DND-41 (cell line): ENCODE results near the gene SH3RF3.

Source experiments
- ATAC-seq: fragments of 200-7000 bp; cut with Tn5 transposase; 3 replicates; pipeline ENCODE4 v1.9.1; 2021; ENCODE audit warnings: low read depth; ENCODE audit not compliant: insufficient read depth
- DNase-seq: peaks from one replicate; pipeline ENCODE4 v3.0.0-alpha.2; 2020
- H2AFZ ChIP-seq: 2 replicates; pipeline ENCODE4 v1.6.0; 2012; ENCODE audit warnings: low read depth, low read length
- H3K27ac ChIP-seq: 2 replicates; pipeline ENCODE4 v1.5.1; 2012; ENCODE audit warnings: low read length, inconsistent platforms
- H3K27me3 ChIP-seq: fragments of 200-600 bp; sonication (generic); 2 replicates; pipeline ENCODE4 v1.6.0; 2012; ENCODE audit warnings: low read length, mild to moderate bottlenecking, inconsistent platforms; ENCODE audit not compliant: insufficient read depth, poor library complexity
- H3K36me3 ChIP-seq: 2 replicates; pipeline ENCODE4 v1.5.1; 2012; ENCODE audit warnings: low read length, inconsistent platforms; ENCODE audit not compliant: insufficient read depth
- H3K4me1 ChIP-seq: 2 replicates; pipeline ENCODE4 v1.5.1; 2012; ENCODE audit warnings: mild to moderate bottlenecking, low read length; ENCODE audit not compliant: insufficient read depth
- H3K4me2 ChIP-seq: 2 replicates; pipeline ENCODE4 v1.6.0; 2012; ENCODE audit warnings: mild to moderate bottlenecking, moderate library complexity, low read length, inconsistent platforms; ENCODE audit not compliant: insufficient read depth
- H3K4me3 ChIP-seq, 2 experiments: fragments of 200-600 bp in 1 of 2; shearing (Covaris generic) in 1 of 2; 2 replicates each; pipeline ENCODE4 v1.5.1; 2012 to 2016; ENCODE audit warnings: inconsistent platforms in 2 of 2, low read length in 2 of 2, mild to moderate bottlenecking in 2 of 2, low read depth in 1 of 2, moderate library complexity in 1 of 2
- H3K79me2 ChIP-seq: 2 replicates; pipeline ENCODE4 v1.6.0; 2012; ENCODE audit warnings: low read length, inconsistent platforms; ENCODE audit not compliant: insufficient read depth
- H3K9ac ChIP-seq: 2 replicates; pipeline ENCODE4 v1.6.0; 2012; ENCODE audit warnings: low read depth, mild to moderate bottlenecking, inconsistent platforms, low read length, moderate library complexity
- H3K9me3 ChIP-seq: 2 replicates; pipeline ENCODE4 v1.5.1; 2012; ENCODE audit warnings: low read length, moderate library complexity, mild to moderate bottlenecking, inconsistent platforms; ENCODE audit not compliant: insufficient read depth, severe bottlenecking
- H4K20me1 ChIP-seq: 2 replicates; pipeline ENCODE4 v1.6.0; 2012; ENCODE audit warnings: low read length; ENCODE audit not compliant: insufficient read depth
- CTCF ChIP-seq: IDR thresholded peaks from 2 replicates; pipeline ENCODE4 v1.5.1; 2012; ENCODE audit warnings: borderline replicate concordance, low read length, moderate library complexity, mild to moderate bottlenecking; ENCODE audit not compliant: poor library complexity, severe bottlenecking; ENCODE audit errors: extremely low read depth
- EZH2 ChIP-seq: IDR thresholded peaks from 3 replicates; pipeline ENCODE4 v1.6.1; 2012; ENCODE audit warnings: borderline replicate concordance, low read depth, mild to moderate bottlenecking, moderate library complexity, low read length, inconsistent platforms; ENCODE audit not compliant: severe bottlenecking

SH3RF3 gene

GRCh38 chr2:109331081-109331480 is 202.1 kb downstream of the SH3RF3 start:
- Histone ChIP-seq H3K4me1 (peaks cover 51% of the 10 kb centered on the region), H3K9me3 (no peaks in the 10 kb centered on the region), H4K20me1 (no peaks in the 10 kb centered on the region), H3K27ac (peak overlapping the region; percentile 96), H2AFZ (no peak overlapping the region), H3K9ac (0 out of 2 replicates have a peak overlapping the region, but pooled peaks have one; percentile 62), H3K27me3 (no peaks in the 10 kb centered on the region), H3K79me2 (no peaks in the 10 kb centered on the region), H3K36me3 (no peaks in the 10 kb centered on the region), H3K4me3 (no peak overlapping the region), H3K4me2 (peak overlapping the region; percentile 95; the same call in 1 of the 2 replicates)
- TF ChIP-seq CTCF (no peak), EZH2 (no peak)
- ATAC-seq (no peak), DNase-seq (no peak)

GRCh38 chr2:109331896-109332848 is 203.2 kb downstream of the SH3RF3 start:
- Histone ChIP-seq H3K27me3 (no peaks in the 10 kb centered on the region), H3K9me3 (no peaks in the 10 kb centered on the region), H3K27ac (peak overlapping the region; percentile 96), H3K4me1 (peaks cover 62% of the 10 kb centered on the region), H3K4me2 (peak overlapping the region; percentile 95), H3K9ac (peak overlapping the region; percentile 62), H4K20me1 (no peaks in the 10 kb centered on the region), H3K79me2 (no peaks in the 10 kb centered on the region), H2AFZ (peak overlapping the region; percentile 83), H3K4me3 (peak overlapping the region; percentile 16 to 60; a peak in 3 of 4 replicates), H3K36me3 (no peaks in the 10 kb centered on the region)
- TF ChIP-seq EZH2 (no peak), CTCF (peak; percentile 17)
- DNase-seq (peak; percentile 92), ATAC-seq (peak; percentile 86)

GRCh38 chr2:109332880-109333279 is 203.9 kb downstream of the SH3RF3 start:
- H3K4me2 ChIP-seq: peak overlapping the region; percentile 95
- no peaks in the 10 kb centered on the region for H4K20me1 ChIP-seq
- no peaks in the 10 kb centered on the region for H3K79me2 ChIP-seq
- no peaks in the 10 kb centered on the region for H3K9me3 ChIP-seq
- peaks cover 65% of the 10 kb centered on the region for H3K4me1 ChIP-seq
- peak overlapping the region; percentile 83 for H2AFZ ChIP-seq
- no peak for TF ChIP-seq CTCF
- TF ChIP-seq EZH2: no peak
- peak overlapping the region; percentile 62 for H3K9ac ChIP-seq
- H3K36me3 ChIP-seq: no peaks in the 10 kb centered on the region
- peak overlapping the region; percentile 96 for H3K27ac ChIP-seq
- no peaks in the 10 kb centered on the region for H3K27me3 ChIP-seq
- H3K4me3 ChIP-seq: peak overlapping the region; percentile 16 to 60; a peak in 3 of 4 replicates
- ATAC-seq (no peak), DNase-seq (peak; percentile 15)
